ENCODE results near the gene USP32.
"Not testable (repeated sequence)": the region's sequence is repeated elsewhere in the genome, so short reads cannot be mapped to it uniquely, and the experiment has no call there.

The USP32 gene

GRCh38 chr17:60406887-60407286 lies 15.0 kb upstream of the USP32 start:
- DNase-seq, result no peak

GRCh38 chr17:60403962-60404361 lies 12.0 kb upstream of the USP32 start:
- no peak for DNase-seq

DNA sequence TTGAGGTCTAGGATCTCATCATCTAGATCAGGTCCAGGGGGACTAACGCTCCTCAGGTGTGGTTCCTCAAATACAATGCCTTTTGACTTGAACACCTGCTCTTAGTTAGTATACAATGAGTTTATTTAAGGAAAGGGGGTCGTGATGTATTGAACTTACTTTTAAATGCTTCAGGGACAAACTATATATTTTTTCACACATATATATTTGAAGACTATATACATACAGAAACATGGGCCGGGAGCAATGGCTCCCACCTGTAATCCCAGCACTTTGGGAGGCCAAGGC lies 11.5 kb upstream of the USP32 start:
- DNase-seq, result no peak

DNA sequence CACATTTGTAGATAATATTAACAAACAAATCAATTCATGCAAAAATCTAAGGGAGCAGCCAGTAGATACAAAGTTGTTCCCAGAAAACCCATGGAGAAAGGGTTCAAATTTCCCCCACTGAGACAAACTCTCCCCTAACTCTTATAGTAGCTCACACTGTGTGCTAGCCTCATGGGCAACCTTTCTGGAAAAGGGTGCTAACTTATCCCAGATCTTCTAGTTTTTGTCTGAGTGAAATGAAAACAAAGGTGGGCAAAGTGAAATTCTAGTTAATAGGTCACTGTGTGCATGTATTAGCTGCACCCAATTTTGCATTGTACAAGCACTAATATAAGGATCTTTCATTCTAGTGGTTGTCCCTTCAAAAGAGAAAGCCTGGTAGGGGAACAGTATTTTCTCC lies 9.9 kb upstream of the USP32 start:
- no peak for DNase-seq

GRCh38 chr17:60398227-60398959 lies 6.5 kb upstream of the USP32 start:
- no peak for DNase-seq

DNA sequence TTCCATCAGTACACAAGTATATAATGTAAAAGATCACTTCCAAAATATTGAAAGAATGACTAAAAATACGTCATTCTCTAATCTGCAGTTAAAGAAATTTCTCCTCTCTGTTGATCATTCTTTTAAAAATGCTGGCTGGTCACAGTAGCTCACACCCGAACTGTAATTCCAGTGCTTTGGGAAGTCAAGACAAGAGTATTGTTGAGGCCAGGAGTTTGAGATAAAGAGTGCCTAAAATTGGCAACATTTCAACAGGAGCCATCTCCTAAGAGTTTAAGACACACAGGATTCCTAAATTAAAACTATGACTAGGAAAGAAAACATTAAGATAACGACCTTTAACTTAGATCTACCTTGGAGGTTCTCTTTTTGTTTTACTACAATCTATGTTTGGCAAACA lies 4.5 kb upstream of the USP32 start:
- DNase-seq, result no peak

- no peak for DNase-seq
Measured at GRCh38 chr17:60395508-60396065, 3.7 kb upstream of the USP32 start.

DNA sequence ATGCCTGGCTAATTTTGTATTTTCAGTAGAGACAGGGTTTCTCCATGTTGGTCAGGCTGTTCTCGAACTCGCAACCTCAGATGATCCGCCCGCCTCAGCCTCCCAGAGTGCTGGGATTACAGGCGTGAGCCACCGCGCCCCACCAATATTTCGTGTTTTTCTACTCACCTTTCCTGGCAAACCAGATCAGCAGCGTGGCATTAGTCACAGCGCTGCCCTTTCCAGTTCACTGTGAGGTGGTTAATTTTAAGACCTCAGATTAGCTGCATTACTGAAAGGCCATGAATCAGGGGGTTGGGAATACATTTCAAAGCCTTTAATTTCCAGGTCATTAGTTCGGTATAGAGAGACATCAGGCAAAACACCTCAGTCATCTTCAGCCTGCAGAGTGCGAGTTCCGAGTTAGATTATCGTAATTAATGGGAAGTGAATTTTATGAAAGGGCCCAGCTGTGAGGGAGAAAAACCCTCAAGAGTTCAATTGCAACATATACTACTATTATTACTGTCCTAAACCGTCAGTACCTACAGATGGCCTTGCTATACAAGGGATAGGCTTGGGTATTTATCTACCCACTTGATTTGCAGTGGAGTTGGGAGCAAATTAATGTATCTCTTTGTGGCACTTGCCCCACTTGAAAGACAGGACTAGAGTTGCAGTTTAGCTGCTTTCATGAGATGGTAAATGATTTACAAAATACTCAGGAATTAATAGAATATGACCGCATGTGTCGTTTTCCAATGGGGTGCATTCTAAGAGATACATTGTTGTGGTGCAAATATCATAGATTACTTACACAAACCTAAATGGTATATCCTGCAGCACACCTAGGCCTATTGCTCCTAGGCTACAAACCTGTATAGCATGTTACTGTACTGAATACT lies 2.1 kb upstream of the USP32 start:
- DNase-seq, result no peak

GRCh38 chr17:60392845-60393702 lies 1.1 kb upstream of the USP32 start:
- DNase-seq, result peak; percentile 42 to 55

- DNase-seq, result no peak
Measured at GRCh38 chr17:60391471-60392041, 377 bp downstream of the USP32 start.

- DNase-seq, result peak; percentile 17 to 24
Measured at GRCh38 chr17:60390925-60391470, 935 bp downstream of the USP32 start.

DNA sequence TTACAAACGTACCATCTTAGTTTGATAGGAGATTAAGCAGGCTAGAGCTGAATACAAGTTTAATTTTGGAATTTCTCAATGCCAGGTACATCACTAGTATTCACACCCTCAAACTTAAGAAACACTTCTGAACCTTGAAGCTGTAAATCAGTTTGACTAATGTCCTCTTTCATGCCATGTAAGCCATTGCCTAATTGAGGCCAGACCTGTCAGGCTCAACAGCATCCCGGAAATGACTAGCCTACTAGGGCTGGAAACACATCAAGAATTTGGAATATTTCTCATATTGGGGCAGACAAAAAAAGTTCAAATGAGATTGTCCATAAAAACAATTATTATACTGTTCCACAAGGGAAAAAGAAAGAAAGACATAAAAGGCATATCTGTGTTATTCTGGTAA lies 1.7 kb downstream of the USP32 start:
- DNase-seq, result no peak

GRCh38 chr17:60388742-60389141 lies 3.2 kb downstream of the USP32 start:
- DNase-seq, result no peak

DNA sequence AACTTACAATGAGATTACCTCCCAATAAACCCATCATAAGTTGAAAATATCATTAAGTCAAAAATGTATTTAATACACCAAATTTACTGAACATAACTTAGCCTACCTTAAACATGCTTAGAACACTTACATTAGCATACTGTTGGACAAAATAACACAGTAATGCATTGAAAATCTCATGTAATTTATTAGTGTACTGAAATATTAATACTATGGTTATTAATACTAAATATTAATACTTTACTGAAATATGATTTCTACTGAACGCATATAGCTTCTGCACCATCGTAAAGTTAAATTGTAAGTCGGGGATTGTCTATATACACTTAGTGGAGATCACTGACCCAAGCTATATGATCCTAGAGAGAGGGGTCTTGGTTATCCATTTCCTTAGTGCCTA lies 4.3 kb downstream of the USP32 start:
- DNase-seq, result no peak

- no peak for DNase-seq
Measured at GRCh38 chr17:60386147-60387058, 5.5 kb downstream of the USP32 start.

GRCh38 chr17:60384921-60385320 lies 7.0 kb downstream of the USP32 start:
- not testable (repeated sequence) for DNase-seq

DNA sequence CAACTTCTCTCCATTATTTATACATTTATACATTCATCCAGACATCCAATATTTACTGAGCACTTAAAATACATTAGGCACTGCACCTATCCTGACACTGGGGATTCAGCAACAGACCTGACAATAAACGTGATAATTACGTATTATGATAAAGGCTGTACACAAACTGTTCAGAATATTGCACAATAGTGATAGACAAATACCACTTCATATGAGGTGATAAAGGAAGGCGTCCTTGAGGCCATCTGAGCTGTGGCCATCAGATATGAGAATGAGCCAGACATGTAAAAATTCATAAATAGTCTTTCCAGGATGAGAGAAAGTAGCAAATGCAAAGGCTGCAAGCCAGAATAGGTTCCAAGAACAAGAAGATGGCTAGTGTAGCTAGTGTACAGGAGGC lies 8.6 kb downstream of the USP32 start:
- no peak for DNase-seq

GRCh38 chr17:60381958-60382357 lies 10.0 kb downstream of the USP32 start:
- no peak for DNase-seq

GRCh38 chr17:60379461-60379860 lies 12.5 kb downstream of the USP32 start:
- DNase-seq, result not testable (repeated sequence)

- DNase-seq, result not testable (repeated sequence)
Measured at GRCh38 chr17:60378187-60378586, 13.7 kb downstream of the USP32 start.

DNA sequence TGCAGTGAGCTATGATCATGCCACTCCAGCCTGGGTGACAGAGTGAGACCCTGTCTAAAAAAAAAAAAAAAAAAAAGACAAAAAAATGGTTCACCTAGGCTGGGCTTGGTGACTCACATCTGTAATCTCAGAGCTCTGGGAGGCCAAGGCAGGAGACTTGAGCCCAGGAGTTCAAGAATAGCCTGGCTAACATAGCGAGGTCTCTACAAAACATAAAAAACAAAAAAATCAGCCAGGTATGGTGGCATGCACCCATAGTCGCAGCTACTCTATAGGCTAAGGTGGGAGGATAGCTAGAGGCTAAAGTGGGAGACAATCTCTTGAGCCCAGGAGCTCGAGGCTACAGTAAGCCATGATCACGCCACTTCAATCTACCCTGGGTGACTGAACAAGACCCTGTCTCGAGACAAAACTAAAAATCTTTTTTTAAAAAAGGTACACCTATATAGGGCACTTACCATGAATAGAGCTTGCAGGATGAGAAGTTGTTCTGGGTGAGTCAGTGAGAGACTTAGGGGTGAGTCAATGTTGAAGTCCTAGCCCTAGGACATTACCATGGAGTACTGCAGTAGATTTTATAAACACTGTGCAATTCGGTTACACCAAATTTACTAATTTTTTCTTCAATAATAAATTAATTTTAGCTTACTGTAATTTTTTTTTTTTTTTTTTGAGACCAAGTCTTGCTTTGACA lies 19.0 kb downstream of the USP32 start:
- no peak for DNase-seq

Data from stimulated activated CD4-positive, alpha-beta T cell treated with anti-CD3 and anti-CD28 coated beads, Interleukin-2, amount 100 ng/mL, for 24 hours (primary cell).